Gastrocnemius medialis (tissue), 4 donors: ENCODE results near the gene APBA2.

Source experiments
- CTCF ChIP-seq, 5 experiments: fragments of 450-650 bp in 3 of 5; fragments of 200-600 bp in 2 of 5; sonication (generic) in 2 of 5; IDR thresholded peaks in 4 of 5; conservative IDR thresholded peaks in 1 of 5; 1 replicate in 4 of 5; 2 replicates in 1 of 5; pipeline ENCODE4 v1.5.1; 2016 to 2019; ENCODE audit warnings: antibody characterized with exemption in 5 of 5, mild to moderate bottlenecking in 3 of 5, moderate library complexity in 3 of 5
- POLR2A ChIP-seq, 2 donors: fragments of 450-650 bp; IDR thresholded peaks; one replicate each; pipeline ENCODE4 v1.6.1; 2017; ENCODE audit warnings: antibody characterized with exemption in 2 of 2, mild to moderate bottlenecking in 2 of 2, moderate library complexity in 2 of 2

DNA sequence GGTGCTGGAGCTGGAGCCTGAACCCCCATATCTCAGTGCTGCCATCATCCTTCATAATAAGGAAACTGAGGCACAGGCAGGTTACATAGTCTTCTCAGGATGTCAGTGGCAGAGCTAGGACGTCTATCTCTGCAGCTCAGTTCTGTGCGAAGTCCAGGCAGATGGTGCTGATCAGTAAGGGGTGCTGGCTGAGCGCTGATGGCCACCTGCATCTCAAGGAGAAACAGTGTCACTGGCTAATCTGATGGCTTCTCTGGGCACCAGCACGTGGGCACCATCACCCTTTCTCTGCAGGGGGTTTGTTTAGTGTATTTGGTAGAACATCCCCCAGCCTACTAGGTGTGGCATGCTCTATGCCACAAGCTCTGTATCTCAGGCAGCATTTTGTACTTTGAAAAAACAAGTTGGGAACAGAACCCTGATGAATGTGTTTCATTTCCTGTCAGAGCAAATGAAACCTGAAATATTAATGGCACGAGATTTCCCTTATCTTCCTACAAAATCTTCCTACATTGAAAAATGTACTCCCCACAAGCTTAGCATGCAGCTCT, 35.1 kb downstream of the APBA2 start:
- TF ChIP-seq CTCF (IDR thresholded peaks at IDR 0.05 in 4 of 5, conservative IDR thresholded peaks at IDR 0.05 in 1 of 5): no peak
- TF ChIP-seq POLR2A (IDR thresholded peaks at IDR 0.05): no peak
